Measurements from ENCODE around the gene SCFD1. TPM values are rescaled to one million over a fixed set of nuclear protein-coding genes. Genes with fewer than 3 reads are reported as not detected.
"Not testable (repeated sequence)": the region's sequence is repeated elsewhere in the genome, so short reads cannot be mapped to it uniquely, and the experiment has no call there.

The SCFD1 gene
- total and polyA plus RNA-seq, 8 donors: 28.1 to 247 (median 71.0) TPM

DNA sequence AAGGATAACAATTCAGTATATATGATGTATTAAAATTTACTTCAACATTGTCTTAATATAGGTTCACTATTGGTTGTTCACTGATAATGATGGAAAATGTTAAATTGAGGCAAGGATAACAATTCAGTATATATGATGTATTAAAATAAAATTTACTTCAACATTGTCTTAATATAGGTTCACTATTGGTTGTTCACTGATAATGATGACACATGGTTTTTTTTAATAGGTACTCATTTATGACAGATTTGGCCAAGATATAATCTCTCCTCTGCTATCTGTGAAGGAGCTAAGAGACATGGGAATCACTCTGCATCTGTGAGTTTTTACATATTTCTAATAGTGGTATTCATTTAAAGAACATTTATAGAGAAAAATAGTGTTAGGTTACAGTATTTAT, 8.1 kb downstream of the SCFD1 start:
- H3K36me3 ChIP-seq: peaks cover 17 to 42% (median 38%) of the 10 kb centered on the region in 4 donors
- DNase-seq: no peak
- TF ChIP-seq, protein P1, sequence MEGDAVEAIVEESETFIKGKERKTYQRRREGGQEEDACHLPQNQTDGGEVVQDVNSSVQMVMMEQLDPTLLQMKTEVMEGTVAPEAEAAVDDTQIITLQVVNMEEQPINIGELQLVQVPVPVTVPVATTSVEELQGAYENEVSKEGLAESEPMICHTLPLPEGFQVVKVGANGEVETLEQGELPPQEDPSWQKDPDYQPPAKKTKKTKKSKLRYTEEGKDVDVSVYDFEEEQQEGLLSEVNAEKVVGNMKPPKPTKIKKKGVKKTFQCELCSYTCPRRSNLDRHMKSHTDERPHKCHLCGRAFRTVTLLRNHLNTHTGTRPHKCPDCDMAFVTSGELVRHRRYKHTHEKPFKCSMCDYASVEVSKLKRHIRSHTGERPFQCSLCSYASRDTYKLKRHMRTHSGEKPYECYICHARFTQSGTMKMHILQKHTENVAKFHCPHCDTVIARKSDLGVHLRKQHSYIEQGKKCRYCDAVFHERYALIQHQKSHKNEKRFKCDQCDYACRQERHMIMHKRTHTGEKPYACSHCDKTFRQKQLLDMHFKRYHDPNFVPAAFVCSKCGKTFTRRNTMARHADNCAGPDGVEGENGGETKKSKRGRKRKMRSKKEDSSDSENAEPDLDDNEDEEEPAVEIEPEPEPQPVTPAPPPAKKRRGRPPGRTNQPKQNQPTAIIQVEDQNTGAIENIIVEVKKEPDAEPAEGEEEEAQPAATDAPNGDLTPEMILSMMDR (IDR thresholded peaks at IDR 0.05): no peak
- TF ChIP-seq POLR2A (IDR thresholded peaks at IDR 0.05) (no peak), POLR2AphosphoS5 (IDR thresholded peaks at IDR 0.05) (no peak), EP300 (IDR thresholded peaks at IDR 0.05) (no peak)
- intact Hi-C loops (cut with DNase I; ENCODE audit: low total_unique reads): no loop called here
- no peak overlapping the region for H3K27ac ChIP-seq
- H3K4me3 ChIP-seq: no peak overlapping the region
- H3K9me3 ChIP-seq: no peaks in the 10 kb centered on the region
- no peaks in the 10 kb centered on the region for H3K27me3 ChIP-seq
- peaks cover 4 to 22% (median 13%) of the 10 kb centered on the region in 4 donors for H3K4me1 ChIP-seq

DNA sequence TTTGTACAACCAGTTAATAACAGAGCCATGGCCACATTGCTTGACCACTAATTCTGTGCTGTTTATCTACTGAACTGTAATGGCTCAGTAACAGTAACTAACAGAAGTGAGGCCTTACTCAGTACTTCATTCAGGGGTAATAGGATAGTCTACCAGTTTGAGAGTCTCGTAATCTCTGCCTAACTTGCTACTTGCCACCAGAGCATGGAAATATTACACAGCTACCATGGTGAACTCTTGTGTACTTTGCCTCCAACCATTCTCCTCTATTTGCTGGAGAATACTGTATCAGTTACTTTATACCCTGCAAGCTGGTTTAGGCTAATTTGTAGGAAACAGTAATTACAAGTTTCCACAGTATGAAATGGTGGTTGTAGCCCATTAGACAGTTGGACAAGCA, 10.6 kb downstream of the SCFD1 start:
- H3K4me1 ChIP-seq: peaks cover 0 to 6% (median 2%) of the 10 kb centered on the region in 4 donors
- intact Hi-C loops (cut with DNase I; ENCODE audit: low total_unique reads): no loop called here

DNA sequence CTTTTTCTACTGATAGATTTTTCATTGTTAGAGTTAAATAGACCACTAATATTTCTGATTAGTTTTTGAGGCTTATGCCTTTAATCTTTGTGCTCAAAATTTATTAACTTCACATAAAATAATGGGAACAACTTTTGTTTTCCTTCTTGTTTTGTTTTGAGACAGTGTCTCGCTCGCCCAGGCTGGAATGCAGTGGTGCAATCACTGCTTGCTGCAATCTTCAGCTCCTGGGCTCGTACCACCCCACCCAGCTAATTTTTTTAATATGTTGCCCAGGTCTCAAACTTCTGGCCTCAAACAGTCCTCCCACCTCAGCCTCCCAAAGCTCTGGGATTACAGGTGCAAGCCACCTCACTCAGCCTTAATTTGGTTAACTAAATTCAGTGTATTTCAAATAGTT, 16.8 kb downstream of the SCFD1 start:
- 81 to 97% (median 87%) methylated on average over 3 of the region's 3 CpGs for WGBS, 5 donors
- H3K4me3 ChIP-seq: no peak overlapping the region
- H3K9me3 ChIP-seq: no peaks in the 10 kb centered on the region
- no peak for TF ChIP-seq EP300 (IDR thresholded peaks at IDR 0.05)
- no peak for TF ChIP-seq POLR2AphosphoS5 (IDR thresholded peaks at IDR 0.05)
- no peak for TF ChIP-seq POLR2A (IDR thresholded peaks at IDR 0.05)
- TF ChIP-seq, protein P1 (IDR thresholded peaks at IDR 0.05): no peak
- peaks cover 0 to 7% (median 3%) of the 10 kb centered on the region in 4 donors for H3K4me1 ChIP-seq
- peaks cover 8 to 72% (median 69%) of the 10 kb centered on the region in 4 donors for H3K36me3 ChIP-seq
- no peak for DNase-seq
- H3K27ac ChIP-seq: no peak overlapping the region
- intact Hi-C loops (cut with DNase I; ENCODE audit: low total_unique reads): no loop called here
- no peaks in the 10 kb centered on the region for H3K27me3 ChIP-seq

More for the DNA sequence above, 10.6 kb downstream of the SCFD1 start:
- Histone ChIP-seq H3K36me3 (peaks cover 17 to 57% (median 55%) of the 10 kb centered on the region in 4 donors), H3K27ac (no peak overlapping the region), H3K4me3 (no peak overlapping the region), H3K9me3 (no peaks in the 10 kb centered on the region), H3K27me3 (no peaks in the 10 kb centered on the region)
- no peak for DNase-seq
- WGBS, 5 donors: 88 to 100% (median 94%) methylated on average over 1 of the region's 1 CpG
- TF ChIP-seq POLR2A (IDR thresholded peaks at IDR 0.05) (no peak), POLR2AphosphoS5 (IDR thresholded peaks at IDR 0.05) (no peak), EP300 (IDR thresholded peaks at IDR 0.05) (no peak)
- TF ChIP-seq, protein P1 (IDR thresholded peaks at IDR 0.05): no peak

DNA sequence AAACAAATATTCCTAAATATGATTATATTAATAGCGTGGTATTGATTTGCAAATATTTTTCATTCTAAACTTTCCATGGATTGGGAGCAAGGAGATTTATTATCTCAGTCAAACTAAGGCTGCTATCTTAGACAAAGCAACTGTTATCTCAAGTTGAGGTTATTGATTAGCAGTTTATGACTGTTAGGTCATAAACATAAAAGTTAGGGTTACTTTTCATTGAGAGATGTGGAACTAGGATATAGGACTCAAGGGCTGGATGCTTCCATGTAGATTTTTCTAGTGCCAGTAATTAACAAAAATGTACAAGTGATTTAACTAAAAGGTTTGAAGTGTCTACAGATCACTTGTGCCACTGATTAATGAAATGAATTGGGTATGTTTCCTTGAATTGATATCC, 19.1 kb downstream of the SCFD1 start:
- no peak for TF ChIP-seq EP300 (IDR thresholded peaks at IDR 0.05)
- no peak for TF ChIP-seq POLR2A (IDR thresholded peaks at IDR 0.05)
- TF ChIP-seq, protein P1 (IDR thresholded peaks at IDR 0.05): no peak
- TF ChIP-seq POLR2AphosphoS5 (IDR thresholded peaks at IDR 0.05): no peak
- WGBS, 5 donors: 34 to 58% (median 49%) methylated on average over 1 of the region's 1 CpG
- Histone ChIP-seq H3K27me3 (no peaks in the 10 kb centered on the region), H3K4me1 (peaks cover 0 to 7% (median 3%) of the 10 kb centered on the region in 4 donors), H3K27ac (no peak overlapping the region), H3K36me3 (peaks cover 0 to 75% (median 72%) of the 10 kb centered on the region in 4 donors), H3K9me3 (peaks cover 0 to 14% (median 8%) of the 10 kb centered on the region in 4 donors), H3K4me3 (no peak overlapping the region)
- intact Hi-C loops (cut with DNase I; ENCODE audit: low total_unique reads): no loop called here
- no peak for DNase-seq

DNA sequence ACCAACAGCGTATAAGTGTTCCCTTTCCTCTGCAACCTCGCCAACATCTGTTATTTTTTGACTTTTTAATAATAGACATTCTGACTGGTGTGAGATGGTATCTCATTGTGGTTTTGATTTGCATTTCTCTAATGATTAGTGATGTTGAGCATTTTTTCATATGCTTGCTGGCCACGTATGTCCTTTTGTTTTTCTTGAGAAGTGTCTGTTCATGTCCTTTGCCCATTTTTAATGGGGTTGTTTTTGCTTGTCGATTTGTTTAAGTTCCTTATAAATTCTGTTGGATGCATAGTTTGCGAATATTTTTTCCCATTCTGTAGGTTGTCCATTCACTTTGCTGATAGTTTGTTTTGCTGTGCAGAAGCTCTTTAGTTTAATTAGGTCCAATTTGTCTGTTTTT, 22.3 kb downstream of the SCFD1 start:
- H3K27ac ChIP-seq; H3K27me3 ChIP-seq; H3K4me1 ChIP-seq; H3K4me3 ChIP-seq; DNase-seq; intact Hi-C loops (cut with DNase I; ENCODE audit: low total_unique reads): not testable (repeated sequence)
- 95 to 98% (median 96%) methylated on average over 5 of the region's 5 CpGs for WGBS, 5 donors
- Histone ChIP-seq H3K9me3 (peaks cover 0 to 14% (median 8%) of the 10 kb centered on the region in 4 donors), H3K36me3 (peaks cover 4 to 78% (median 75%) of the 10 kb centered on the region in 4 donors)
